ENCODE data around the gene SLC9C1. TPM values are rescaled to one million over a fixed set of nuclear protein-coding genes. Genes with fewer than 3 reads are reported as not detected.

SLC9C1 gene
- total RNA-seq, 1 experiment from 2014 or later, result not detected

DNA sequence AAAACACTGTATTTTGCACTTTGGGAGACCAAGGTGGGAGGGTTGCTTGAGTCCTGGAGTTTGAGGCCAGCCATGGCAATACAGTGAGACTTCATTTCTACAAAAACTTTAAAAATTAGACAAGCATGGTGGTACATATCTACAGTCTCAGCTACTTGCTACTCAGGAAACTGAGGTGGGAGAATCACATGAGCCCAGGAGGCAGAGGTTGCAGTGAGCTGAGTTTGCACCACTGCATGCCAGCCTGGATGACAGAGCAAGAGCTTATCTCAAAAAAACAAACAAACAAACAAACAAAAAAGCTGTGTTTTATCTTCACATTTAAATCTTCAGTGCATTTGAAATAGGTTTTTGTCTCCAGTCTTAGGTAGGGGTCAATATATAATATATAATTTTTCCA is 4.8 kb upstream of the SLC9C1 start:
- no peaks in the 10 kb centered on the region for H3K9me3 ChIP-seq (replicated peaks)
- no peak overlapping the region for H3K27ac ChIP-seq
- DNase-seq (ENCODE audit: low read depth in 1 of 2, low spot score in 2 of 2), result no peak
- H3K36me3 ChIP-seq, result no peaks in the 10 kb centered on the region
- H3K27me3 ChIP-seq (replicated peaks), result no peaks in the 10 kb centered on the region
- no peak overlapping the region for H3K4me3 ChIP-seq
- H3K4me1 ChIP-seq (replicated peaks), result no peaks in the 10 kb centered on the region

DNA sequence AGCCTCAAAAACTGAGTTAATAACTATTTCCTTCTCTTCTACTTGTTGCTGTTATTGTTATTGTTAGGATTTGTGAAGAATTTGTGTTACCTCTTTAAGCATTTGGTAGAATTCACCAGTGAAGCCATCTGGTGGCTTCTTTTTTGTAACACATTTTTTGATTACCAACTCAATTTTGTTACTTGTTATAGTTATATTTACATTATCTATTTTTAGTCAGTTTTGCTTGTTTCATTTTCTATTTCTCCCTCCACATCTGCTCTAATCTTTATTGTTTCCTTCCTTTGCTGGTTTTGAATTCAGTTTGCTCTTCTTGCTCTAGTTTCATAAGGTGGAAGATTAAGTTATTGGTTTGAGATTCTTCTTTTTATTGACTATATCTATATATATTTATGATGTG is 3.7 kb upstream of the SLC9C1 start:
- DNase-seq (ENCODE audit: low read depth in 1 of 2, low spot score in 2 of 2), result no peak
- Histone ChIP-seq H3K36me3 (no peaks in the 10 kb centered on the region), H3K27ac (no peak overlapping the region), H3K4me1 (replicated peaks) (no peaks in the 10 kb centered on the region), H3K9me3 (replicated peaks) (no peaks in the 10 kb centered on the region), H3K4me3 (no peak overlapping the region), H3K27me3 (replicated peaks) (no peaks in the 10 kb centered on the region)

DNA sequence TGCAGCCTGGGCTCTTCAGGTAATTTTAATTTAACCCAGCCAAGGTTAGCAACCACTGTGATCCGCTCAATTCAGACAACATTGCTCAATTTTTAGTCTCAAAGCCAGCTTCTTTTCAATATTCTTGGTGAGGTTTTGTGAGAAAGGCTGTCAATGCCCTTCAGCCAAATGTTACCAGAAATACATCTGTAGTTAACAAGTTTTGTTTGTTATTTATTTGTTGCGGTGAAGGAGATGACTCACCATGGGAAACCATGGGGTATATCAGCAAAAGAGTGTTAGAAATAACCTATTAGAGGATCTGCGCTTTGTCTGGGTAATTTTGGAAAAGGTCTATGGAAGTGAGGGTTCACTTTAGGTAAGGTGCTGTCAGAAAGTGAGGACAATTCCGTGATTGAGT is 5.0 kb downstream of the SLC9C1 start:
- Histone ChIP-seq H3K27ac (no peak overlapping the region), H3K27me3 (replicated peaks) (no peaks in the 10 kb centered on the region), H3K4me3 (no peak overlapping the region), H3K36me3 (no peaks in the 10 kb centered on the region), H3K9me3 (replicated peaks) (no peaks in the 10 kb centered on the region), H3K4me1 (replicated peaks) (no peaks in the 10 kb centered on the region)
- DNase-seq (ENCODE audit: low read depth in 1 of 2, low spot score in 2 of 2), result no peak

DNA sequence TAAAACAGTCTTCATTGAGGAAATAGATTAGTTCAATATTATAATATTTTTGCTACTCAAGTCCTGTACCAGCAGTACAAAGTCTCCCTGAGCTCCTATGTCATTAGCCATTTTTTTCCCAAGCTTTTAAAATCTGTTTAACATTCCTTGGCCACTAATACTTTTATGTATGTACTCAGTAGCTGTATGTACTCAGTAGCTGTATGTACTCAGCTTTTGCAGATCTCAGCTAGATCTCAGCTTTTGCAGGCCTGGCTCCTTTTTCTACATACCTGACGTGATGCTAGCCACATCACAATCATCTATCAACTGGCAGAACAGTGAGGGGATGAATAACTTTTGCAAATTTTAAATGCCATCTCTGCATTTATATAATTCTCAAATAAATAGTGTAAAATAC is 13.8 kb downstream of the SLC9C1 start:
- no peaks in the 10 kb centered on the region for H3K9me3 ChIP-seq (replicated peaks)
- no peak for DNase-seq (ENCODE audit: low read depth in 1 of 2, low spot score in 2 of 2)
- H3K36me3 ChIP-seq, result no peaks in the 10 kb centered on the region
- H3K4me3 ChIP-seq, result no peak overlapping the region
- no peak overlapping the region for H3K27ac ChIP-seq
- H3K27me3 ChIP-seq (replicated peaks), result peaks cover 8% of the 10 kb centered on the region
- no peaks in the 10 kb centered on the region for H3K4me1 ChIP-seq (replicated peaks)

DNA sequence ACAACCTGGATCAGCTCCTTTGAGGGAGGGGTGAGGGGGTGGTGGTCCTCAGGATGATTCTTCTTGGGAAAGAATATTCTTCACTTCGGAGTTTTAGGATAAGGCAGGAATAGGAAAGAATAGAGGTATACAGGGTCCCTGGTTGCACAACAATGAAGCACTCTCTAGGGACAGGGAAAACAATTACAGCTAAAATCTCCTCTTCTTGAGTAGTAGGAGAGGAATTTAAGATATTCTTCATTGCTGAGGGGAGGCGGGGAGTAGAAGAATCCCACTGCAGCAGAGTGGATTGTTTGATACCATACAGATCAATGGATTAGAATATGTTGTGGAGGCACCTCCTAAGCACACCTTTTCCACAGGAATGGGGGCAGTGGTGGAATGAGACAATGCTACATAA is 20.5 kb downstream of the SLC9C1 start:
- Histone ChIP-seq H3K36me3 (no peaks in the 10 kb centered on the region), H3K4me3 (no peak overlapping the region), H3K4me1 (replicated peaks) (no peaks in the 10 kb centered on the region), H3K27ac (no peak overlapping the region), H3K9me3 (replicated peaks) (no peaks in the 10 kb centered on the region), H3K27me3 (replicated peaks) (peaks cover 7% of the 10 kb centered on the region)
- DNase-seq (ENCODE audit: low read depth in 1 of 2, low spot score in 2 of 2), result no peak

DNA sequence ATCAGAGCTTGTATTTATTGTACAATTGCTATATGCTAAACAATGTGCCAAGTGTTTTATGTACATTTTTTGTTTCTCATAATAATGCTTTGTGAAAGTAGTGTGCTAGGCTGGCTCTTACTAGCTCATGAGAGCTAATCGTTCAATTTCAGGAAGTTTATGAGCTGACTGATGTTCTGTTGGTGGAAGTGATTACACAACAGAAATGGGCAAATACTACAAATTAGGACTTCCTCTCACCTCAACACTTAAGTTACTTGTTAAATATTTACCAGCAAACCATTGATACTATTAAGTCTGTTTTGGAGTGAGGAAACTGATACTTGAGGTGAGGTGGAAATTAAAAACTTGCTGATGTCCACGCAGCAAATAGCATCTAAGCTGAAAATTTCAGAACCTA is 32.3 kb downstream of the SLC9C1 start:
- H3K27me3 ChIP-seq (replicated peaks), result no peaks in the 10 kb centered on the region
- H3K4me3 ChIP-seq, result no peak overlapping the region
- DNase-seq (ENCODE audit: low read depth in 1 of 2, low spot score in 2 of 2), result no peak
- no peaks in the 10 kb centered on the region for H3K9me3 ChIP-seq (replicated peaks)
- no peaks in the 10 kb centered on the region for H3K4me1 ChIP-seq (replicated peaks)
- H3K27ac ChIP-seq, result no peak overlapping the region
- no peaks in the 10 kb centered on the region for H3K36me3 ChIP-seq

DNA sequence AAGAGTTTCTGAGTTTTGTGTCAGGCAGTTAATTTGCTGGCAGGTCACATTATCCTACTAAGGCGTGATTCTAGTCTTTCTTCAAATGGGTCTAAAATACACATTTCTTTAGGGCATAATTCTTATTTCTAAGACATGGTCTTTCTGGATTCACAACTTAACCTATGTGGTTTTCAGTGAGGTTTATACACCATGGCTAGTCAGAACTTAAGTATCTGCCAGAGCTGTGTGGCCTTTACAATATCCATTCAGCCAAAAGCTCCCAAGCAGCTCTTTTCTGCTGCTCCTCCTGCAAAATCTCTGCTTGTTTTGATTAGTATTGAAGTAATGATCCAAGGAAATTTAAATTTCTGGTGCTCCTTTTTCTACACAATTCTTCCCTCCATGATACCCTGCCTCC is 33.5 kb downstream of the SLC9C1 start:
- Histone ChIP-seq H3K27ac (no peak overlapping the region), H3K36me3 (no peaks in the 10 kb centered on the region), H3K4me3 (no peak overlapping the region), H3K4me1 (replicated peaks) (no peaks in the 10 kb centered on the region), H3K27me3 (replicated peaks) (no peaks in the 10 kb centered on the region), H3K9me3 (replicated peaks) (no peaks in the 10 kb centered on the region)
- no peak for DNase-seq (ENCODE audit: low read depth in 1 of 2, low spot score in 2 of 2)

DNA sequence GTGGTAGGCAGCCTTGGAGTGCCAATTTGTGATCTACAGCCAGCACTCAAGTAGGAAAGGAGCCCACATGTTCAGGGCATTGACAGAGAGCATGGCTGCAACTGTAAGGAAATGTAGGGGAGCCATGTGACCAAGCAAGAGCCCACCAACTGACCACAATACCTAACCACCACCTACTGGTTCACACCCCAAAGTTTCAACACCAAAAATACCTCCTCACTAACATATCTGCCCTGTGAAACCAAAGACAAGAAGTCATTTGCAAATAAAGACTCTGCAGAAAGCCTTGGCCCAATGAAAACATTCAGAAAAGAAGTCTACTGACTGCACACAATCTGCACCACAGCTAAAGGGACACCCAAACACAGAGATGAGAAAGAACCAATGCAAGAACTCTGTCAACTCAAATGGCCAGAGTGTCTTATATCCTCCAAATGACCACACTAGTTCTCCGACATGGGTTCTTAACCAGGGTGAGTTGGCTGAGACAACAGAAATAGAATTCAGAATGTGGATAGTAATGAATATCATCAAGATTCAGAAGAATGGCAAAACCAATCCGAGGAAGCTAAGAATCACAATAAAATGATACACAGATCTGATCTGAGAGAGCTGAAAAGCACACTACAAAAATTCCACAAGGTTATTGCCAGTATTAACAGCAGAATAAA is 40.6 kb downstream of the SLC9C1 start:
- Histone ChIP-seq H3K36me3 (no peaks in the 10 kb centered on the region), H3K27me3 (replicated peaks) (no peaks in the 10 kb centered on the region), H3K27ac (no peak overlapping the region), H3K9me3 (replicated peaks) (no peaks in the 10 kb centered on the region), H3K4me3 (no peak overlapping the region), H3K4me1 (replicated peaks) (no peaks in the 10 kb centered on the region)
- no peak for DNase-seq (ENCODE audit: low read depth in 1 of 2, low spot score in 2 of 2)

DNA sequence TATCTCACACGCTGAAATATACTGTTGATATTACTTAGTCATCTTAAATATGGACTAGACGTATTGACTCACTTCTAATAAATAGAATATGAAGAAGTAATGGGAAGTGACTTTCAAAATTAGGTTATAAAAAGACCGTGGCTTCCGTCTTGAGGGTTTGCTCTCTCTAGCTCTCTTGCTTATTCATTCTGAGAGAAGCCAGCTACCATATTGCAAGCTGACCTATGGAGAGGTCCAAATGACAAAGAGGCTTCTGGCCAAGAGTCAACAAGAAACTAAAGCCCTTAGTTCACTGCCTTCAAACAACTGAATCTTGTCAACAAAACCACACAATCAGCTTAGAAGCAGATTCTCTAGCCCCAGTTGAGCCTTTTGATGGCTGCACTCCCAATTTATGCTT is 46.1 kb downstream of the SLC9C1 start:
- H3K9me3 ChIP-seq (replicated peaks), result no peaks in the 10 kb centered on the region
- H3K27me3 ChIP-seq (replicated peaks), result no peaks in the 10 kb centered on the region
- H3K4me1 ChIP-seq (replicated peaks), result no peaks in the 10 kb centered on the region
- no peak for DNase-seq (ENCODE audit: low read depth in 1 of 2, low spot score in 2 of 2)
- H3K36me3 ChIP-seq, result no peaks in the 10 kb centered on the region
- no peak overlapping the region for H3K4me3 ChIP-seq
- H3K27ac ChIP-seq, result no peak overlapping the region

DNA sequence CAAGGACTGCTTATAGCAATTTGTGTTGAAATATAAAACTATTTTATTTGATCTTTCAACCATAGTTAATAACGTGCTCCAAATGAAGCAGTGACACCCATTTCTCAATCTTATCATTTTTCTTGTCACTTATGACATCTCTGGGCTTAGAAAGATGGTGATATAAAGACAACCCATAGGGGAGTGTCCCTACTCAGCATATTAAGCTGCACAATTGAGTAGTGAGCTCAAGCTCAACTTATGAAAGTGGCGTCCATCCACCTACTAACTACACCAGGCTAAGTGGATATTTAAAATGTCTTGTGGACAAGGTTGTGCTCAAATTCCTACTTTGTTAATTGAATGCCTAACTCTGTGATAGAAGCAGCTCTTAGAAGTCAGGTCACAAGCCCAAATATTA is 46.7 kb downstream of the SLC9C1 start:
- no peaks in the 10 kb centered on the region for H3K36me3 ChIP-seq
- H3K4me1 ChIP-seq (replicated peaks), result no peaks in the 10 kb centered on the region
- H3K27ac ChIP-seq, result no peak overlapping the region
- no peak for DNase-seq (ENCODE audit: low read depth in 1 of 2, low spot score in 2 of 2)
- H3K9me3 ChIP-seq (replicated peaks), result no peaks in the 10 kb centered on the region
- H3K27me3 ChIP-seq (replicated peaks), result no peaks in the 10 kb centered on the region
- no peak overlapping the region for H3K4me3 ChIP-seq

DNA sequence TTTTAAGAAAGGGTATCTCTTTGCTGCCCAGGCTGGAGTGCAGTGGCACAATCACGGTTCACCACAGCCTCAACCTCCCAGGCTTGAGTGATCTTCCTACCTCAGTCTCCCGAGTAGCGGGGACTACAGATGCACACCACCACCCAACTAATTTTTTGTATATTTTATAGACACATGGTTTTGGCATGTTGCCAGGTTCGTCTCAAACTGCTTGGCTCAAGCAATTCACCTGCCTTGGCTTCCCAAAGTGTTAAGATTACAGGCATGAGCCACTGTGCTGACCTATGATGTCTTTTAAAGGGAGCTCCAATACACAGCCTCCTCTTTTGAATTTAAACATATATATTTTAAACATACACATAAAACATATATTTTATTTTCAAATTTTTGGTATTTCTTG is 60.9 kb downstream of the SLC9C1 start:
- no peak overlapping the region for H3K4me3 ChIP-seq
- no peaks in the 10 kb centered on the region for H3K27me3 ChIP-seq (replicated peaks)
- no peaks in the 10 kb centered on the region for H3K9me3 ChIP-seq (replicated peaks)
- no peak overlapping the region for H3K27ac ChIP-seq
- H3K4me1 ChIP-seq (replicated peaks), result no peaks in the 10 kb centered on the region
- no peak for DNase-seq (ENCODE audit: low read depth in 1 of 2, low spot score in 2 of 2)
- H3K36me3 ChIP-seq, result no peaks in the 10 kb centered on the region

DNA sequence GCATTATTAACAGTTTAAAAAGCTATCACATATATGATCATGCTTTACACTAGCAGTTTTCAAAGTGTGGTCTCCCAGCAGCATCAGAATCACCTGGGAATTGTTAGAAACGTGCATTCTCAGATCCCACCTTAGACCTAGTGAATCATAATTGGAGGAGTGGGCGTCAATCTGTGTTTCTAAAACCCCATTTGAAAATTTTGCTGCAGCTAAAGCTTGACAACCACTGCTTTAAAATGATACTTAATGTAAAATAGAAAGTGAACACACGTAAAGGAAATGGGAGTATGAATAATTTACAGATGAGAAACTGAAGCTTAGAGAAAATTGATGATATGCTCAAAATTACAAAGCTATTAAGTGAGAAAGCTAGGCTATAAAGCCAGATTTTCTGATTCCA is 62.3 kb downstream of the SLC9C1 start:
- DNase-seq (ENCODE audit: low read depth in 1 of 2, low spot score in 2 of 2), result no peak
- Histone ChIP-seq H3K4me1 (replicated peaks) (no peaks in the 10 kb centered on the region), H3K27ac (no peak overlapping the region), H3K4me3 (no peak overlapping the region), H3K27me3 (replicated peaks) (no peaks in the 10 kb centered on the region), H3K9me3 (replicated peaks) (no peaks in the 10 kb centered on the region), H3K36me3 (no peaks in the 10 kb centered on the region)

DNA sequence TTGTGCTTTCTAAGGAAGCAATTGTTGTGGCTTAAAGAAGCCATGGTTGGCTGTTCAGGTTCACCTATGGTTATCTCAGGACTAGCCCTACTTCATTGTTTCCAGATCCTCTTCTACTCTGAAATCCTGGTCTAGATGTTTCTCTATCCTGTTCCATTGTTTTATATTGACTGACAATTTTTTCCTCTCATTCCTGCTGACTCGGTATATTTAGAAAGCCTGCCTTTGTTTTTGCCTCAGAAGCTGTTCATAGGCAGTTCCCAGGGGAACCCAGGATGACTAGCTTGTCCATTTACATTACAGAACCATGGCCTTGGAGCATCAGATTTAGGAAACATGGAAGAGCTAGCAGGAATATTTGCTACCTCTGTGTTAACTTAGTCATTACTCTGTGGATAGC is 64.0 kb downstream of the SLC9C1 start:
- Histone ChIP-seq H3K27me3 (replicated peaks) (no peaks in the 10 kb centered on the region), H3K36me3 (no peaks in the 10 kb centered on the region), H3K4me3 (no peak overlapping the region), H3K27ac (no peak overlapping the region), H3K4me1 (replicated peaks) (no peaks in the 10 kb centered on the region), H3K9me3 (replicated peaks) (no peaks in the 10 kb centered on the region)
- no peak for DNase-seq (ENCODE audit: low read depth in 1 of 2, low spot score in 2 of 2)

DNA sequence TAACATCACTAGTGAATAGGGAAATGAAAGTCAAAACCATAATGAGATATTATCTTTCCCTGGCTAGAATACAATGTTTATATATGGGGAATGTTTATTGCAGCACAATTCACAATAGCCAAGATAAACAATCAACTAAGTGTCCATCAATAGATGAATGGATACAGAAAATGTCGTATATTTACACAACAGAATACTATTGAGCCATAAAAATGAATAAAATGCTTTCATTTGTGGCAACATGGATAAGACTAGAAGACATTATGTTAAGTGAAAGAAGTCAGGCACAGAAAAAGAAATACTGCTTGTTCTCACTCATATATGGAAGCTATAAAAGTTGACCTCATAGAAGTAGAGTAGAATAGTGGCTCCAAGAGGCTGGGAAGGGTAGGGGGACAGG is 65.2 kb downstream of the SLC9C1 start:
- H3K9me3 ChIP-seq (replicated peaks), result no peaks in the 10 kb centered on the region
- no peaks in the 10 kb centered on the region for H3K4me1 ChIP-seq (replicated peaks)
- H3K4me3 ChIP-seq, result no peak overlapping the region
- H3K36me3 ChIP-seq, result no peaks in the 10 kb centered on the region
- no peak overlapping the region for H3K27ac ChIP-seq
- H3K27me3 ChIP-seq (replicated peaks), result no peaks in the 10 kb centered on the region
- DNase-seq (ENCODE audit: low read depth in 1 of 2, low spot score in 2 of 2), result no peak

DNA sequence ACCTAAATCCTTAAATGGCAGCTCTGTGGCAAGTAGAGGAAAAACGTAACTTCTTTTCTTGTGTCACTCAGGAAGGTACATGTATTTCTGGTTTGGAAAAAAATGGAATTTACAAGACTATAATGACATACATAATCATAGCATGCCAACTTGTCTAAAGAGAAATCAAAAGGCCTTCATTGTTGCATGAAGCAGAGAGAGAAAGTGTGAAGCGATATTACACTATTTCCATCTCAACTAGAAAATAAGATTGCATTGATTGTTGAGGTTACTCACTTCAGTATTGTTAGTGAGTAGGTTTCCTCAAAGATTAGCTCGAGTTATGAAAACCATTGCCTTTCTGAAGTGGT is 93.7 kb downstream of the SLC9C1 start:
- Histone ChIP-seq H3K36me3 (no peaks in the 10 kb centered on the region), H3K27me3 (replicated peaks) (no peaks in the 10 kb centered on the region), H3K27ac (no peak overlapping the region), H3K4me3 (no peak overlapping the region), H3K9me3 (replicated peaks) (no peaks in the 10 kb centered on the region), H3K4me1 (replicated peaks) (no peaks in the 10 kb centered on the region)
- no peak for DNase-seq (ENCODE audit: low read depth in 1 of 2, low spot score in 2 of 2)
